ENCODE measurements around the gene ADSL. TPM values are rescaled to one million over a fixed set of nuclear protein-coding genes. Genes with fewer than 3 reads are reported as not detected.
A peak's percentile ranks its signal among the peaks of the same experiment; 100 is the strongest.

ADSL gene
- total RNA-seq, 1 donor from 2014 or later = 83.4 TPM

- no peak overlapping the region for H3K4me3 Mint-ChIP-seq (ENCODE audit: unreplicated experiment)
- no peak overlapping the region for H2AFZ ChIP-seq (ENCODE audit: low read depth, low read length)
- no peaks in the 10 kb centered on the region for H3K27me3 Mint-ChIP-seq (ENCODE audit: low read depth, unreplicated experiment)
- H4K20me1 ChIP-seq (ENCODE audit: insufficient read depth, low read length) = peaks cover 78% of the 10 kb centered on the region
- TF ChIP-seq EZH2 (IDR thresholded peaks at IDR 0.05; ENCODE audit: insufficient read depth, low read length) (no peak), CTCF (IDR thresholded peaks at IDR 0.05; ENCODE audit: insufficient read depth, low read depth, low read length) (no peak)
- no peak overlapping the region for H3K4me2 ChIP-seq (ENCODE audit: low read length)
- H3K9me3 ChIP-seq (ENCODE audit: insufficient read depth, low read depth, low read length) = no peaks in the 10 kb centered on the region
- no peaks in the 10 kb centered on the region for H3K36me3 ChIP-seq (ENCODE audit: insufficient read depth, low read length)
- H3K4me3 ChIP-seq (ENCODE audit: insufficient read depth, low read depth, low read length) = no peak overlapping the region
- DNase-seq (ENCODE audit: low read depth) (no peak), FAIRE-seq (no peak)
- no peak overlapping the region for H3K27ac ChIP-seq (ENCODE audit: low read depth, low read length)
- H3K4me1 Mint-ChIP-seq (ENCODE audit: low read depth, unreplicated experiment) = peaks cover 22% of the 10 kb centered on the region
- H3K9ac ChIP-seq (ENCODE audit: low read length) = no peak overlapping the region
- peaks cover 5% of the 10 kb centered on the region for H3K36me3 Mint-ChIP-seq (ENCODE audit: low read depth, unreplicated experiment)
- no peaks in the 10 kb centered on the region for H3K27me3 ChIP-seq (ENCODE audit: insufficient read depth, low read length)
- no peak overlapping the region for H3K27ac Mint-ChIP-seq (ENCODE audit: unreplicated experiment)
- H3K4me1 ChIP-seq (ENCODE audit: insufficient read depth, low read length) = peaks cover 14% of the 10 kb centered on the region
- H3K9me3 Mint-ChIP-seq (ENCODE audit: unreplicated experiment) = no peaks in the 10 kb centered on the region
- H3K79me2 ChIP-seq (ENCODE audit: insufficient read depth, low read length) = peaks cover 82% of the 10 kb centered on the region
These were observed 35.2 kb downstream of the ADSL start for GRCh38 chr22:40381461-40381860.

- H3K9me3 Mint-ChIP-seq (ENCODE audit: unreplicated experiment) = no peaks in the 10 kb centered on the region
- H3K27ac Mint-ChIP-seq (ENCODE audit: unreplicated experiment) = peak overlapping the region; percentile 91
- Histone ChIP-seq H3K27me3 (ENCODE audit: insufficient read depth, low read length) (no peaks in the 10 kb centered on the region), H3K9me3 (ENCODE audit: insufficient read depth, low read depth, low read length) (no peaks in the 10 kb centered on the region), H3K36me3 (ENCODE audit: insufficient read depth, low read length) (no peaks in the 10 kb centered on the region), H3K79me2 (ENCODE audit: insufficient read depth, low read length) (peaks cover 82% of the 10 kb centered on the region), H4K20me1 (ENCODE audit: insufficient read depth, low read length) (peaks cover 78% of the 10 kb centered on the region), H3K4me3 (ENCODE audit: insufficient read depth, low read depth, low read length) (no peak overlapping the region), H2AFZ (ENCODE audit: low read depth, low read length) (no peak overlapping the region), H3K27ac (ENCODE audit: low read depth, low read length) (peak overlapping the region; percentile 46), H3K9ac (ENCODE audit: low read length) (no peak overlapping the region), H3K4me1 (ENCODE audit: insufficient read depth, low read length) (peaks cover 10% of the 10 kb centered on the region), H3K4me2 (ENCODE audit: low read length) (peak overlapping the region; percentile 33)
- DNase-seq (ENCODE audit: low read depth) (peak; percentile 73), FAIRE-seq (peak; percentile 45)
- peaks cover 8% of the 10 kb centered on the region for H3K36me3 Mint-ChIP-seq (ENCODE audit: low read depth, unreplicated experiment)
- peaks cover 25% of the 10 kb centered on the region for H3K4me1 Mint-ChIP-seq (ENCODE audit: low read depth, unreplicated experiment)
- no peak for TF ChIP-seq CTCF (IDR thresholded peaks at IDR 0.05; ENCODE audit: insufficient read depth, low read depth, low read length)
- no peak for TF ChIP-seq EZH2 (IDR thresholded peaks at IDR 0.05; ENCODE audit: insufficient read depth, low read length)
- no peaks in the 10 kb centered on the region for H3K27me3 Mint-ChIP-seq (ENCODE audit: low read depth, unreplicated experiment)
- peak overlapping the region; percentile 3 for H3K4me3 Mint-ChIP-seq (ENCODE audit: unreplicated experiment)
These were observed 37.6 kb downstream of the ADSL start for GRCh38 chr22:40383905-40384304.

GRCh38 chr22:40385036-40385782 is 38.9 kb downstream of the ADSL start:
- peaks cover 25% of the 10 kb centered on the region for H3K4me1 Mint-ChIP-seq (ENCODE audit: low read depth, unreplicated experiment)
- Histone ChIP-seq H3K9ac (ENCODE audit: low read length) (no peak overlapping the region), H2AFZ (ENCODE audit: low read depth, low read length) (no peak overlapping the region), H3K4me1 (ENCODE audit: insufficient read depth, low read length) (peaks cover 10% of the 10 kb centered on the region), H4K20me1 (ENCODE audit: insufficient read depth, low read length) (peaks cover 72% of the 10 kb centered on the region), H3K27ac (ENCODE audit: low read depth, low read length) (no peak overlapping the region), H3K4me3 (ENCODE audit: insufficient read depth, low read depth, low read length) (no peak overlapping the region), H3K4me2 (ENCODE audit: low read length) (no peak overlapping the region), H3K9me3 (ENCODE audit: insufficient read depth, low read depth, low read length) (no peaks in the 10 kb centered on the region), H3K36me3 (ENCODE audit: insufficient read depth, low read length) (no peaks in the 10 kb centered on the region), H3K79me2 (ENCODE audit: insufficient read depth, low read length) (peaks cover 74% of the 10 kb centered on the region), H3K27me3 (ENCODE audit: insufficient read depth, low read length) (no peaks in the 10 kb centered on the region)
- peaks cover 6% of the 10 kb centered on the region for H3K36me3 Mint-ChIP-seq (ENCODE audit: low read depth, unreplicated experiment)
- DNase-seq (ENCODE audit: low read depth) (no peak), FAIRE-seq (no peak)
- no peaks in the 10 kb centered on the region for H3K9me3 Mint-ChIP-seq (ENCODE audit: unreplicated experiment)
- no peak overlapping the region for H3K4me3 Mint-ChIP-seq (ENCODE audit: unreplicated experiment)
- H3K27me3 Mint-ChIP-seq (ENCODE audit: low read depth, unreplicated experiment) = no peaks in the 10 kb centered on the region
- no peak for TF ChIP-seq EZH2 (IDR thresholded peaks at IDR 0.05; ENCODE audit: insufficient read depth, low read length)
- TF ChIP-seq CTCF (IDR thresholded peaks at IDR 0.05; ENCODE audit: insufficient read depth, low read depth, low read length) = no peak
- peak overlapping the region; percentile 51 for H3K27ac Mint-ChIP-seq (ENCODE audit: unreplicated experiment)

Data from astrocyte (in vitro differentiated cells and primary cell).